ENCODE measurements around the gene BIRC6.

The BIRC6 gene

GRCh38 chr2:32652555-32653209 lies 295.9 kb downstream of the BIRC6 start:
- Histone ChIP-seq H3K27ac (no peak overlapping the region), H3K4me3 (no peak overlapping the region)

- Histone ChIP-seq H3K4me3 (no peak overlapping the region), H3K27ac (no peak overlapping the region)
These were observed 299.2 kb downstream of the BIRC6 start for GRCh38 chr2:32656069-32656468.

GRCh38 chr2:32663864-32664263 lies 307.0 kb downstream of the BIRC6 start:
- H3K27ac ChIP-seq = no peak overlapping the region
- H3K4me3 ChIP-seq = no peak overlapping the region

DNA sequence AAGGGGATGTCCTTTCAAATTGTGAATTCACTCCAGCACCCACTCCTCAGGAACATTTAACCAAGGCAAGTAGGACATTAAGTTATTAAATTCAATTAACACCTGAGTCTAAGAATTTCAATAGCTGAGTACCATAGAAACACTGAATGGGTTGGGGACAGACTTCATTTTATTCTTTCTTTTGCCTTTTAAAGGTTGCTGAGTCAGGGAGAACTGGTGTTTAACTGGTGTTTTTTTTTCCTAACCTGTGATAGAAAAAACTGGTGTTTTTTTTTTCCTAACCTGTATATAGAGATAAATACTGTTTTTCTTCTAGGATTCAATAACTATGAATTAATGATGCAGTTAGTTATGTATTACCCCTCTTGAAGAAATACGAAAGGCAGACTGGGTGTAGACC lies 309.9 kb downstream of the BIRC6 start:
- H3K4me3 ChIP-seq = no peak overlapping the region

GRCh38 chr2:32668254-32668653 lies 311.4 kb downstream of the BIRC6 start:
- no peak overlapping the region for H3K27ac ChIP-seq
- H3K4me3 ChIP-seq = no peak overlapping the region

More for the DNA sequence above, 309.9 kb downstream of the BIRC6 start:
- H3K27ac ChIP-seq = no peak overlapping the region

Data from skin epidermis (tissue), 12 donors.